ENCODE measurements around the gene TCERG1L.

Gene TCERG1L

DNA sequence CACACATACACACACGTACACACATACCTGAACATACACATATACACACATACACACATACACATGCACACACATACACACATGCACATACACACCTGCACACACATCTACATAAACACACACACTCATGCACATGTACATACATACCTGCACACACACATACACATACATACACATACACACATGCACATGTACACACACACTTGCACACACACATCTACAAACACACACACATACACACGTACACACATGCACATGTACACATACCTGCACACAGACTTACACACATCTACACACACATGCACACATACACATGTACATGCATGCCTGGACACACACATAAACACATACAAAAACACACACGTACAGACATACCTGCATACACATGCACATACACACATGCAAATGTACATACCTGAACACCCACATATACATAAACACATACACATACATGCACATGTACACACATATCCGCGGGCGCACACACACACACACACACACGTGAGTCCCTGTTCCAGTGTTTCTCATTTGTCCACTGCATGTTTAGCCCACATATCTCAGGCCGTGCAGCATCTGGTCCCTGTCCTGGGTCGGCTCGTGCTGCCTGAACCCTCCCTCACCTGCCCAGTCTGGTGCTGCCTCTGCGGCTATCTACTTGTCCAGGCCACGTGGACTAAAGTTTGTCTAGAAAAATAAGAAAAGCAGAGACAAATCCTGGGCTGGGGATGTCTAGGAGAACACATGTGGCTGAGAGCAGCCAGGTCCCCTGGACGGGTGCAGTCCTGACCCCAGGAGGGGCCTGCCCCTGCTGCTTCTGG, 238.7 kb downstream of the TCERG1L start:
- Histone ChIP-seq H3K9me2 (replicated peaks; ENCODE audit: low read depth, low read length) (no peaks in the 10 kb centered on the region), H3K4me1 (ENCODE audit: insufficient read depth, low read length, poor library complexity, severe bottlenecking) (no peaks in the 10 kb centered on the region), H3K27me3 (ENCODE audit: insufficient read depth, low read length, poor library complexity, severe bottlenecking) (no peaks in the 10 kb centered on the region), H3K79me2 (ENCODE audit: insufficient read depth, low read length) (no peaks in the 10 kb centered on the region), H3K4me3 (ENCODE audit: low read length, poor library complexity, severe bottlenecking) (no peak overlapping the region), H2AFZ (ENCODE audit: low read length) (no peak overlapping the region), H4K20me1 (ENCODE audit: insufficient read depth, low read length, poor library complexity, severe bottlenecking) (no peaks in the 10 kb centered on the region), H3F3A (ENCODE audit: low read depth) (no peaks in the 10 kb centered on the region), H3K9ac (ENCODE audit: low read depth, low read length, poor library complexity, severe bottlenecking) (no peak overlapping the region), H3K9me3 (ENCODE audit: insufficient read depth, low read depth, low read length) (peaks cover 20% of the 10 kb centered on the region; the same call in 1 of the 2 replicates), H3K36me3 (ENCODE audit: insufficient read depth, low read length) (no peaks in the 10 kb centered on the region), H3K4me2 (ENCODE audit: low read depth, low read length, poor library complexity, severe bottlenecking) (no peak overlapping the region)
- TF ChIP-seq, protein P1, sequence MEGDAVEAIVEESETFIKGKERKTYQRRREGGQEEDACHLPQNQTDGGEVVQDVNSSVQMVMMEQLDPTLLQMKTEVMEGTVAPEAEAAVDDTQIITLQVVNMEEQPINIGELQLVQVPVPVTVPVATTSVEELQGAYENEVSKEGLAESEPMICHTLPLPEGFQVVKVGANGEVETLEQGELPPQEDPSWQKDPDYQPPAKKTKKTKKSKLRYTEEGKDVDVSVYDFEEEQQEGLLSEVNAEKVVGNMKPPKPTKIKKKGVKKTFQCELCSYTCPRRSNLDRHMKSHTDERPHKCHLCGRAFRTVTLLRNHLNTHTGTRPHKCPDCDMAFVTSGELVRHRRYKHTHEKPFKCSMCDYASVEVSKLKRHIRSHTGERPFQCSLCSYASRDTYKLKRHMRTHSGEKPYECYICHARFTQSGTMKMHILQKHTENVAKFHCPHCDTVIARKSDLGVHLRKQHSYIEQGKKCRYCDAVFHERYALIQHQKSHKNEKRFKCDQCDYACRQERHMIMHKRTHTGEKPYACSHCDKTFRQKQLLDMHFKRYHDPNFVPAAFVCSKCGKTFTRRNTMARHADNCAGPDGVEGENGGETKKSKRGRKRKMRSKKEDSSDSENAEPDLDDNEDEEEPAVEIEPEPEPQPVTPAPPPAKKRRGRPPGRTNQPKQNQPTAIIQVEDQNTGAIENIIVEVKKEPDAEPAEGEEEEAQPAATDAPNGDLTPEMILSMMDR (conservative IDR thresholded peaks at IDR 0.05; ENCODE audit: low read length), result no peak
- no peak for TF ChIP-seq EZH2phosphoT487 (IDR thresholded peaks at IDR 0.05; ENCODE audit: borderline replicate concordance)

DNA sequence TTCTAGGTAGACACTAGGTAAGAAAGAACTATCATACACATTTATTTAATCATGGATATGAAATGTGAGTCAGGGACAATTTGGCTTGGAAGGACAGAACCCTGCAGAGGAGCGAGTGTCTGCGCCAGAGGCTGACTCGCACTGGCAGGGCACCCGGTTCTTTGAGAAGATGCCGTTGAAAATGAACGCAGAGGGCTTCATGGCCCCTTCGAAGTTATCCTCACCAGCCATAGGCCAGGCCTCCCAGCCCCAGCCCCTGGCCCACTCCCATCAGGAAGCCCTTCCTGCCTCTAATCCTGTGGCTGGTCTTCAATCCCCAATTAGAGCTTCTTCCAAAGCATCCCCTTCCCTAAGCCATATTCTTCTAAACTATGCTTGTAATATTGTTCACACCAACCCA, 239.8 kb downstream of the TCERG1L start:
- H3K4me3 ChIP-seq (ENCODE audit: low read length, poor library complexity, severe bottlenecking), result no peak overlapping the region
- H3K4me1 ChIP-seq (ENCODE audit: insufficient read depth, low read length, poor library complexity, severe bottlenecking), result no peaks in the 10 kb centered on the region
- no peaks in the 10 kb centered on the region for H3K9me2 ChIP-seq (replicated peaks; ENCODE audit: low read depth, low read length)
- H4K20me1 ChIP-seq (ENCODE audit: insufficient read depth, low read length, poor library complexity, severe bottlenecking), result no peaks in the 10 kb centered on the region
- peaks cover 15% of the 10 kb centered on the region; the same call in 1 of the 2 replicates for H3K9me3 ChIP-seq (ENCODE audit: insufficient read depth, low read depth, low read length)
- H3K9ac ChIP-seq (ENCODE audit: low read depth, low read length, poor library complexity, severe bottlenecking), result no peak overlapping the region
- no peak overlapping the region for H2AFZ ChIP-seq (ENCODE audit: low read length)
- H3K27me3 ChIP-seq (ENCODE audit: insufficient read depth, low read length, poor library complexity, severe bottlenecking), result no peaks in the 10 kb centered on the region
- H3F3A ChIP-seq (ENCODE audit: low read depth), result no peaks in the 10 kb centered on the region
- TF ChIP-seq, protein P1 (conservative IDR thresholded peaks at IDR 0.05; ENCODE audit: low read length), result no peak
- TF ChIP-seq EZH2phosphoT487 (IDR thresholded peaks at IDR 0.05; ENCODE audit: borderline replicate concordance), result no peak
- H3K79me2 ChIP-seq (ENCODE audit: insufficient read depth, low read length), result no peaks in the 10 kb centered on the region
- H3K4me2 ChIP-seq (ENCODE audit: low read depth, low read length, poor library complexity, severe bottlenecking), result no peak overlapping the region
- H3K36me3 ChIP-seq (ENCODE audit: insufficient read depth, low read length), result no peaks in the 10 kb centered on the region

- Histone ChIP-seq H3K79me2 (ENCODE audit: insufficient read depth, low read length) (no peaks in the 10 kb centered on the region), H3K27me3 (ENCODE audit: insufficient read depth, low read length, poor library complexity, severe bottlenecking) (no peaks in the 10 kb centered on the region), H3K4me2 (ENCODE audit: low read depth, low read length, poor library complexity, severe bottlenecking) (no peak overlapping the region), H3K9me2 (replicated peaks; ENCODE audit: low read depth, low read length) (no peaks in the 10 kb centered on the region), H3K9ac (ENCODE audit: low read depth, low read length, poor library complexity, severe bottlenecking) (no peak overlapping the region), H3F3A (ENCODE audit: low read depth) (no peaks in the 10 kb centered on the region), H3K4me3 (ENCODE audit: low read length, poor library complexity, severe bottlenecking) (no peak overlapping the region), H4K20me1 (ENCODE audit: insufficient read depth, low read length, poor library complexity, severe bottlenecking) (no peaks in the 10 kb centered on the region), H3K9me3 (ENCODE audit: insufficient read depth, low read depth, low read length) (peaks cover 15% of the 10 kb centered on the region; the same call in 1 of the 2 replicates), H3K4me1 (ENCODE audit: insufficient read depth, low read length, poor library complexity, severe bottlenecking) (no peaks in the 10 kb centered on the region), H2AFZ (ENCODE audit: low read length) (no peak overlapping the region), H3K36me3 (ENCODE audit: insufficient read depth, low read length) (no peaks in the 10 kb centered on the region)
- TF ChIP-seq, protein P1 (conservative IDR thresholded peaks at IDR 0.05; ENCODE audit: low read length), result no peak
- TF ChIP-seq EZH2phosphoT487 (IDR thresholded peaks at IDR 0.05; ENCODE audit: borderline replicate concordance), result no peak
Observed at GRCh38 chr10:131070856-131071255, 240.7 kb downstream of the TCERG1L start.
